Activated B cell treated with CpG ODN at 0.5 μM for 24 hours (primary cell): ENCODE results near the gene ANKS1B. TPM values are rescaled to one million over a fixed set of nuclear protein-coding genes. Genes with fewer than 3 reads are reported as not detected.

Source experiments
- ATAC-seq: fragments of 200-7000 bp; cut with Tn5 transposase; one replicate; pipeline ENCODE4 v1.10.0; 2021; ENCODE audit warnings: low read depth, mild to moderate bottlenecking, moderate library complexity
- CTCF ChIA-PET: fragments of 350-600 bp; sonication (Branson Sonifier 250); formaldehyde crosslinking; loops from one replicate; lab custom pipeline; 2021; ENCODE audit warnings: antibody characterized with exemption; lab: Charles Lee
- POLR2A ChIA-PET: fragments of 350-600 bp; sonication (Branson Sonifier 250); formaldehyde crosslinking; loops from one replicate; lab custom pipeline; 2021; ENCODE audit warnings: antibody characterized with exemption; lab: Charles Lee
- DNase-seq: peaks from one replicate; pipeline ENCODE4 v3.0.0; 2022
- H3K27ac Mint-ChIP-seq: one replicate; pipeline ENCODE4 v1.8.0; 2020; ENCODE audit warnings: mixed read lengths
- H3K27me3 Mint-ChIP-seq: one replicate; pipeline ENCODE4 v1.8.0; 2021; ENCODE audit warnings: mixed read lengths
- H3K36me3 Mint-ChIP-seq: one replicate; pipeline ENCODE4 v1.8.0; 2021; ENCODE audit warnings: low read depth, mixed read lengths
- H3K4me1 Mint-ChIP-seq: one replicate; pipeline ENCODE4 v1.8.0; 2021; ENCODE audit warnings: mixed read lengths
- H3K4me3 Mint-ChIP-seq: one replicate; pipeline ENCODE4 v1.8.0; 2020; ENCODE audit warnings: mild to moderate bottlenecking, mixed read lengths
- H3K9me3 Mint-ChIP-seq: one replicate; pipeline ENCODE4 v1.8.0; 2020; ENCODE audit warnings: mixed read lengths
- CTCF ChIP-seq: fragments of 200-600 bp; IDR thresholded peaks from one replicate; pipeline ENCODE4 v1.8.0; 2022; ENCODE audit warnings: antibody characterized with exemption, mild to moderate bottlenecking
- intact Hi-C: fragments of 100-400 bp; cut with micrococcal nuclease; formaldehyde crosslinking; loops from one replicate; pipeline ENCODE4 v1.15.1; 2024
- total RNA-seq: library from RNA; stranded (reverse); gene quantifications from 2 replicates; pipeline ENCODE4 v1.2.3, GENCODE V29; 2022

ANKS1B gene
- total RNA-seq, 1 donor from 2014 or later, result not detected

- Mint-ChIP-seq H3K4me1 (no peaks in the 10 kb centered on the region), H3K27ac (no peak overlapping the region), H3K27me3 (peaks cover 2% of the 10 kb centered on the region), H3K36me3 (no peaks in the 10 kb centered on the region), H3K9me3 (no peaks in the 10 kb centered on the region), H3K4me3 (no peak overlapping the region)
- no peak for ATAC-seq
- CTCF ChIA-PET, result no interaction called here
- TF ChIP-seq CTCF, result no peak
- DNase-seq, result no peak
- intact Hi-C loops, result no loop called here
- POLR2A ChIA-PET, result no interaction called here
Observed at GRCh38 chr12:98916106-98916505, 1068.6 kb downstream of the ANKS1B start.

- Mint-ChIP-seq H3K9me3 (no peaks in the 10 kb centered on the region), H3K27me3 (peaks cover 2% of the 10 kb centered on the region), H3K4me1 (no peaks in the 10 kb centered on the region), H3K27ac (no peak overlapping the region), H3K4me3 (no peak overlapping the region), H3K36me3 (no peaks in the 10 kb centered on the region)
- intact Hi-C loops, result no loop called here
- ATAC-seq (no peak), DNase-seq (no peak)
- no peak for TF ChIP-seq CTCF
- ChIA-PET POLR2A (no interaction called here), CTCF (no interaction called here)
Observed at GRCh38 chr12:98912401-98912974, 1072.2 kb downstream of the ANKS1B start.

GRCh38 chr12:98911396-98911795, 1073.3 kb downstream of the ANKS1B start:
- ChIA-PET POLR2A (no interaction called here), CTCF (no interaction called here)
- H3K4me1 Mint-ChIP-seq, result no peaks in the 10 kb centered on the region
- intact Hi-C loops, result no loop called here
- no peak for TF ChIP-seq CTCF
- no peaks in the 10 kb centered on the region for H3K9me3 Mint-ChIP-seq
- no peak overlapping the region for H3K27ac Mint-ChIP-seq
- DNase-seq (no peak), ATAC-seq (no peak)
- no peak overlapping the region for H3K4me3 Mint-ChIP-seq
- H3K27me3 Mint-ChIP-seq, result no peaks in the 10 kb centered on the region
- no peaks in the 10 kb centered on the region for H3K36me3 Mint-ChIP-seq

- no peaks in the 10 kb centered on the region for H3K4me1 Mint-ChIP-seq
- intact Hi-C loops, result no loop called here
- H3K27me3 Mint-ChIP-seq, result peaks cover 2% of the 10 kb centered on the region
- no peak overlapping the region for H3K4me3 Mint-ChIP-seq
- no peak for TF ChIP-seq CTCF
- DNase-seq (no peak), ATAC-seq (no peak)
- H3K36me3 Mint-ChIP-seq, result no peaks in the 10 kb centered on the region
- ChIA-PET CTCF (no interaction called here), POLR2A (no interaction called here)
- no peaks in the 10 kb centered on the region for H3K9me3 Mint-ChIP-seq
- H3K27ac Mint-ChIP-seq, result no peak overlapping the region
Observed at GRCh38 chr12:98909746-98910145, 1075.0 kb downstream of the ANKS1B start.

- no peak for TF ChIP-seq CTCF
- Mint-ChIP-seq H3K27me3 (peaks cover 2% of the 10 kb centered on the region), H3K27ac (no peak overlapping the region), H3K9me3 (no peaks in the 10 kb centered on the region), H3K4me1 (no peaks in the 10 kb centered on the region), H3K4me3 (no peak overlapping the region), H3K36me3 (no peaks in the 10 kb centered on the region)
- intact Hi-C loops, result no loop called here
- DNase-seq (no peak), ATAC-seq (no peak)
- ChIA-PET POLR2A (no interaction called here), CTCF (no interaction called here)
Observed at GRCh38 chr12:98908866-98909265, 1075.9 kb downstream of the ANKS1B start.
